ENCODE data around the gene SDCCAG8.
A peak's percentile ranks its signal among the peaks of the same experiment; 100 is the strongest.

SDCCAG8 gene

DNA sequence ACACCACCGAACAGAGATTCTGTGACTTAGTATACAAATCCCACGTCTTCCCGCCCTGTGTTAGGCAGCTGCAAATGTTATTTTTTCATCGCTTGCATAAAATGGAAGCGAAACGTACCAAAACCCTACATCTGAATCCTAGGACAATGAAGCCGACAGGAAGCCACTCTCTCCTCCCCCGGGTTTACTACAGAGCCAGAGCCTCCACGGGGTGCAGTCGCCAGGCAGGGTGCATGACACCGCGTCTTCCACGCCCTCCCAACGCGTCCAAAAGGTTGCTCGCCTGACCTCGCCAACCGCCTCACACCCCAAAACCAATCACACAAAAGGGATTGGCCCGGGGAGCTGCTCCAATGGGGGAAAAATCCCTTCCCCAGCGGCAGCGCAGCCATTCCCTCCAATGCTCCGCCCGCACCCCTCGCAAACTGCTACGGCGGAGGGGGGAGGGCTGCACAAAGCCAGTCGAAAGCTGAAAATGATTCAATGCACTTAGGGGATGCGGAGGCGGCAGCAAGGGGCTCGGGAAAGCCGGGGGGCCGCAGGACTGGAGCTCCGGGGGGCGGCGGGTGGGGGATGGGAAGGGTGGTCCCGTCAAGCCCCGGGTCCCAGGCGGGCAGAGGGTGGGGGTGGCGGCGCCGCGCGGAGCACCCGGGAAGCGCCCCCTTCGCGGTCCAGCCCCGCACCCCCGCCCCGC lies 1.5 kb upstream of the SDCCAG8 start:
- peak; percentile 83 for DNase-seq

DNA sequence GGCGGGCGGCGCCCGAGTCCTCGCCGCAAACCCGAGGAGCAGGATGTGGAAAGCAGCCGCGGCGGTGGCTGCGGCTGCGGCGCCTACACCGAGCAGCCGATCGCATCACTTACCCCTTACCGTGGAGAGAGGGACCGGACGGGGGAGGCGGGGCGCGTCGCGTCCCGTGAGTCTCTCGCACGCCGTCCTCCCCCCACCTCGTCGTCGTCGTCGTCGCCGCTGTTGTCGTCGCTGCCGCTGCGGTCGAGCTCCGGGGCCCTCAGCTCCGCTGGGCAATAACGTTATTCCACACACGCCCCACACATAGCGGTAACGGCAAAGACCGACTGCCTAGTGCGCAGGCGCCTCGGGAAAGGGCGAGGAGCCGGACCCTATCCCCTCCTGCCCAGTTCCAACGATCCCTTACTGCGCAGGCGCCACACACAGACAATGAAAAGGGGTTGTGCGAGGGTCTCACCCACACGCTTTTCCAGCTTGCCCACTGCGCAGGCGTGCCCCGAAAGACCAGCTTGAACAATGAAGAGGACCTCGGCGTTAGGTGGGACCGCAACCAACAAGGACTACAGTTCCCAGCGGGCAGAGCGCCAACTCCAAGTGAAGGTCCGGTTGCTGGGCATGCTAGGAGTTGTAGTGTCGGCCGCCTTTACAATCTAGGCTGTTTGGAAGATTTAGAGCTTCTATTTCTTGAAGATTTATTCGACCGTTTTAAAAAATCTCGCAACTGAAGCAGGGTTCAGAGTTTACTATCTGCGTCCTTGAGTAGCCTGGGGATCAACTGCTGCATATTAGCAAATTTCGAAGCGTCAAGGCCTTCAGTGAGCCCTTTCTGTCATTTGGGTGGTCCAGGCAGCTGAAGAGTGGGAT lies 682 bp upstream of the SDCCAG8 start, which contains the start of gene CEP170:
Gene CEP170 (minus strand): TSS at position 355 of the 864 bp plus-strand sequence. CDS start 30,001 bp downstream, outside the sequence.
- peak; percentile 97 for DNase-seq

DNA sequence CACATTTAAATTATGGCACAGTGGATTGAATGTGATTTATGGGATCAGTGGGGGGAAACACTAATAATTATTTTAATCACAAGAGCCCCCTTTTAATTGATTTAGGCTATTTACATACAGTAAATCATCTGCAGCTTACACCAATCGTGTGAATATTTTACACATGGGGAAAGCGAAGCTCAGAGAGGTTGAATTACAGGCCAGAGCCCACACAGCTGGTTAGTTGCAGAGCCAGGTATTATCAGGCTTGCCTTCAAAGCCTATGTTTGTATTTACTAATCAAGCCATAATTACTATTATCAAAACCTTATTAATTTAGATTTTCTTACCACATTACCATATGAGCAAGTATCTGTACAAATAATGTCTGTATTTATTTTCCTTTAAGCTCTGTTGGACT lies 749 bp downstream of the SDCCAG8 start:
- DNase-seq = peak; percentile 7

DNA sequence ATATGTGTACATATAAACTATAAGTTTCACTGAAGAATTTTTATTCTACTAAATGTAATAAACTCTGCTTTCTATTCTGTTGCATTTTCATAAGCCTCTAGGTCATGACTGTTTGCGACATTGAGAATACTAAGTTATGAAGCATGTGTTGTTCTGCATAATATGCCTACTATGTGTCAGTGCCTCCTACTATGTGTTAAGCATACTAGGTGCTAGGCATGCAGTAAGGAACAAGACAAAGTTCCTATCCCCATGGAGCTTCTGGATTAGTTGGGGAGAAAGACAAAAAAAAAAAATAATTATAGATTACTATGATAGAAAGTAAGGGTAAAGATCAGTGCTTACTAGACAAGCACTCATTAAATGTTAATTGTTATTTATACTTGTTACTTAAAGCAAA lies 1.3 kb downstream of the SDCCAG8 start:
- DNase-seq = no peak

DNA sequence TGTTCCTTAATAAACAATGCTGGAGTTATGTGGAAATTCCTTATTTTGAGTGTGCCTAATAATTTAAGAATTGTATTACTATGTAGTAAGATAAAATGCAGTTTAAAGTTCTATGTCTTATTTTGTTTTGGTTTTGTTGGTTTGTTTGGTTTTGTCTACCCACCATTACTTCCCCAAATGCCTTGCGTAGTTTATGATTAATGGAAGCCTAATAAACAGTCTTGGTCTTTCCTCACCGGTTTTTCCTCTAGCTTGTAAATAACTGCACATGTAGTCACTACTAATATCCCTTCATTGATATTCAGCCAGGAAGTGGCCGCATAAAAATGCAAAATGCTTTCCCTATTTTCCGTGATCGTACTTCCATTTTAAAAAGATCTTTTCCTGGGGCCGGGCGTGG lies 2.9 kb downstream of the SDCCAG8 start:
- DNase-seq = no peak

DNA sequence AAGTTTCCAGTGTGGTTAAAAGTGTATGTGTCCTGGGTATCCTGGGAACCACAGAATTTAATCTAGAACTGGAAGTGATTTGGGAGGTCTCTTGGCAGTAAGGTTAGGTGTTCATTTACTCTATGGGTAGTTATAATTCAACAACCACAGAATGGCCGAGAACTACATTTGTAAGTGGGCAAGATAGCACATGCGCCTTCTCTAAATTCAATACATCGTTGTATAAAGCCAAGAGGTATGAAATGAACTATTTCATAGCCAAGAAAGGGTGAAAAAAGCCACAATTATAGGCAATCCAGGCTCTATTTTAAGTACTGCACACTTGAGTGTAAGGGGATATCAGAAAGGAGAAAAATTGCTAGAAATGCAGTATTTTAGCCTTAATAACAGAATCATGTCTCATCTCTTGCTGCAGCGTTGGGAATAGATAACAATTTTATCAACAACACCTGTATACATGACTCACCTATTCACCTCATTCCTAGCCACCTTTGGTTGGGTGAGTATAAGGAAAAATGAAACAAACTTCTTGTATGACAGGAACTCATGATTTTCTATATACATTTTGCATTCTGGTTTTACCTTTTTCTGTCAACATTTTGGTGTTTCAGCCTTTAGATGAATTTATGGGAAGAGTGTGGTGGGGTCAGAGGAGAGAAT lies 4.5 kb downstream of the SDCCAG8 start:
- no peak for DNase-seq

DNA sequence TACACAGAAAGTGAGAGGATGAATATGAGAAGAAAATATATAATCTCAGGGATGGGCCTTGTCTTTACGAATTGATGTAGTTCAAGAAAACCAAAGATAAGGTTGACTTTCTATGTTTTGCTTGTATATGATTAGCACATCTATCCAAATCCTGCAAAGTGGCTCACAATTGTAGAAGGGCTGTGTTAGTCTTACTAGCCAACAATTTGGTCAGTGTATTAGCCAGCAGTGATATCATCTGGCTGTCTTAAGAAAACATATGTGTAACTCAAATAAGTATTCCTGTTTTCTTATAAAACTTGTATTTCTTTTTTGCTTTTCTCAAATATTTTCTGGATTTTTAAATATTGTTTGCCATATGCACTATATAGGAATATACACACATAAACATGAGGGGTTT lies 5.5 kb downstream of the SDCCAG8 start:
- no peak for DNase-seq

DNA sequence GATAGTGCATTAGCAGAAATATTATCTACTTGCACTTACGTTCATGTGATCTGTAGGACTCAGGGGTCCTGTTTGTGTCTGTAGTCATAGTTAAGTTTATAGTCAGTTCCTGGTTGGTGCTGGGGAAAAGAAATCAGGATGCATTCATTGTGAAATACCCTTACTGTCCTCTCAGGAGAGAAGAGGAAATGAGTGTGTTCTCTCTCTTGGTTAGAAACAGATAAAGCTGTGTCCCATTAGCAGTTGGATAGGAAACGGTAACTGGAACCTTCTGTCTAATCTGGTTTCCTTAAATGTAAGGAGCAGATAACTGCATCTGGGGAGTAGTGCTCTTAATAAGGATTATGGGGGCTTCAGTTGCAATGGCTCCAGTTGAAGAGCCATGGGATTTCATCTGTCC lies 8.9 kb downstream of the SDCCAG8 start:
- DNase-seq = no peak

DNA sequence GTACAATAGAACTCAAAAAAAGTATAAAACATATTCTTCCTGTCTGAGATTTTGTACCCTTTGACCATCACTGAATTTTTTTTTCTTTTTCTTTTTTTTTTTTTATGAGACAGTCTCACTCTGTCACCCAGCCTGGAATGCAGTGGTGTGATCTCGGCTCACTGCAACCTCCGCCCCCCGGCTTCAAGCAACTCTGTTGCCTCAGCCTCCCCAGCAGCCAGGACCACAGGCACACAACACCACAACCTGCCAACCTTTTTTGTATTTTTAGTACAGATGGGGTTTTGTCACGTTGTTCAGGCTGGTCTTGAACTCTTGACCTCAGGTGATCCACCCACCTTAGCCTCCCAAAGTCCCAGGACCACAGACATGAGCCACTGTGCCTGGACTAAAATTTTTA lies 10.4 kb downstream of the SDCCAG8 start:
- no peak for DNase-seq

DNA sequence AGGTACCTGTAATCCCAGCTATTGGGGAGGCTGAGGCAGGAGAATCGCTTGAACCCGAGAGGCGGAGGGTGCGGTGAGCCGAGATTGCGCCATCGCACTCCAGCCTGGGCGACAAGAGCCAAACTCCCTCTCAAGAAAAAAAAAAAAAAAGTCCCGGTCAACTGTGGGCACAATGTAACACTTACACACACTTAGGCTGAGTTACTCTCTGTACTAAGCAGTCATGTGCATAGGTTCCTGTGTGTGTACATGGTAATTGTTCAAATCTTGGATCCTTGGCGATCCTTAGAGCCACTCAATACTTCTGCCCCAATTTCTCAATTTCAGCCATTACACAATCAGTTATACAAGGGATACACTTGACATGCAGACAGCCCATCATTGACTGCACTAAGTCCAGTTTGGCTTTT lies 11.6 kb downstream of the SDCCAG8 start:
- DNase-seq = no peak

DNA sequence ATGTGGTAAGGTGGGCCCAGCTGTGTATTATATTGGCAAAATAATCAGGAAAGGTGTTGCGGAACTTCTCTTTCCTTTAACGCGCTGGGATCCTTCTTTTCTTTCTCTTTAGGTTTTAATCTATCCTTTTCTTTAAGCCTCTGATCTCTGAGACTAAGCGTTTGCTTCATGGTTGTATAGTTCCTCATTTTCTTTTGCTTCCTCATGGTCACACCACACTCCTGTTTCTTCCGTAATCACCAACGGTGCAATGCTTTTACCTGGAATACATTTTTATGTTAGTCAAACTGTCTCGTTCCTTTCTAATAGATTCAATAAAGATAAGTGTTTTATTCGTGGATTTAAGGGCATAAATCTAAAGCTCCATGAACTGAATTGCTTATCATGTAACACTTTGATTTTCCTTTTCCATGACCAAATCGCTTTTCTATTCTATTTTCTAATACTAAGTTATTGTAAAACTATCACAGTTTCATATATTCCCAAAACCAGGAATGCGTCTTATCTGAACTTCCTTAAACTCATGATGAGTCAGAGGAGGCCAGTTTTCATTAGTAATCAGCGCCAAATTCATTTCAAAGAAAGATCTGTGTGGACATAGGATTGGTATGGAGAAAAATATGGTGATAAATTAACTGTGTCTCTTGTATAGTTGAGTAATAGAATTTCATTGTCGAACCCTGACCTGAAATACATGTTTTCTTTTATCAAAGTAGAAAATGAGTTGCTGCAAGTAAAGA lies 12.2 kb downstream of the SDCCAG8 start:
- no peak for DNase-seq

DNA sequence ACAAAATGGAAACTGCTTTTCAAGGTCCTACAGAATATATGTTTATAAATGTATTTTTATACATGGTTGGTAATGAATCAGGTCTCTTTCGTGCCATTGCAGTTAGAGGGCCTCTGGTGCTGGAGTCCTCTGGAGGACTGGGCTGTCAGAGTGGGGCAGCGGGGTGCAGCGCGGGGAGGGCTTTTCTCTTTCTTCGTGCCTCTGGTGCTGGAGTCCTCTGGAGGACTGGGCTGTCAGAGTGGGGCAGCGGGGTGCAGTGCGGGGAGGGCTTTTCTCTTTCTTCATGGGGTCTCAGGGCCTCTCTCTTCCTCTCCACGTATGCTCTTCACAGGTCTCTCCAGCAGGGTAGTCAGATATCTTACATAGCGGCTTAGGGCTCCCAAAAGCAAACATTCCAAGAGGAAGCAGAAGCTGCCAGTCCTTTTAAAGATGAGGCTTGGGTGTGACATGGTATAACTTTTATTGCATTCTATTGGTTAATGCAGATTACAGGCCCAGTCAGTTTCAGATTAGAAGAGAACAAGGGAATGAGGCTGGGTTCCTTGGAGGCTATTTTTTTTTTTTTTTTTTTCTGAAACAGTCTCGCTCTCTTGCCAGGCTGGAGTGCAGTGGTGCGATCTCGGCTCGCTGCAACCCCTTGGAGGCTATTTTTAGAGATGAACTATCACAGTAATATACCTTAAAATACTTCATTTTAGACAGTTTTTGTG lies 13.1 kb downstream of the SDCCAG8 start:
- no peak for DNase-seq

DNA sequence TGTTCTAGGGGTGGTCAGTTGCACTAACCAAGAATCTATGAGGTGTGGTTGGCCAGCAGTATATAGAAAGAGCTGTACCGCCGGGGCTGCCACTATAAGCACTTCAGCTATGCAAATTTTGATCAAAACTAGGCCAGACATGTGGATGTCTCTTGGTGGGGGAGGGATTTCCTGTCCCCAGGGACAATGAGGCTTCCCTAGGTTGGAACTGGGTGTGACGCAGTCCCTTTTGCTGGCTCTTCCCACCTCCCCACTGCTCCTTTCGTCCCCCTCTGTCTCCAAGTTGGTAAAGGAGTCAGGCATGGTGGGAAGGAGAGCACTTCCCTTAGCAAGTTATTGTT lies 13.6 kb downstream of the SDCCAG8 start:
- DNase-seq = no peak

DNA sequence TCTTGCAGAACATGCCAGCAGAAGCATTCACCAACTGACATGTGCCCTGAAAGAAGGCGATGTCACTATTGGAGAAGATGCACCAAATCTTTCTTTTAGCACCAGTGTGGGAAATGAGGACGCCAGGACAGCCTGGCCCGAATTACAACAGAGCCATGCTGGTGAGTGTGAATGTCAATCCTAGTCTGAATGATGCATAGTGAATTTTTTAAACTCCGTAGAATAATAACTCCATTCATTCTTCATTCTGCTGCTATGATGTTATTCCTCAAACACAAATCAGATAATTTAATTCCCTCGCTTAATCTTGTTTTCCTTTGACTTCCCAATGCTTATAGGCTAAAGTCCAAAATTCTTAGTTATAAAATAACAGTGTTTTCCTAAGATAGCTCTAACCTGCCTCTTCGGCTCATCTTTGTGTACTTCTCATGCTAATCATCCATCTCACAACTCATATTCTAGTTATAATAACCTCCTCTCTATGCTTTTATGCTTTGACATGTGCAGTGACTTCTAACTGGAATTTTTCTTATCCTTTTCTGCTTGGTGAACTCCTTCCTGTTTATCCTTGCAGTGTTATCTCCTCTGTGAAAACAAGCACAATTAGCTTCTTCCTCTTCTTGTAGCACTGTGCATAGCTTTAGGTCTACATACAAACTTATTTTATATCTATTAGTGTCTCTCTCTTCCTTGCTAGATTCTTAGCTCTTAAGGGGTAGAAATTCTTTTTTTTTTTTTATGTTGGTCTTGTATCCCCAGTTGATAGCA lies 14.4 kb downstream of the SDCCAG8 start:
- DNase-seq = no peak

DNA sequence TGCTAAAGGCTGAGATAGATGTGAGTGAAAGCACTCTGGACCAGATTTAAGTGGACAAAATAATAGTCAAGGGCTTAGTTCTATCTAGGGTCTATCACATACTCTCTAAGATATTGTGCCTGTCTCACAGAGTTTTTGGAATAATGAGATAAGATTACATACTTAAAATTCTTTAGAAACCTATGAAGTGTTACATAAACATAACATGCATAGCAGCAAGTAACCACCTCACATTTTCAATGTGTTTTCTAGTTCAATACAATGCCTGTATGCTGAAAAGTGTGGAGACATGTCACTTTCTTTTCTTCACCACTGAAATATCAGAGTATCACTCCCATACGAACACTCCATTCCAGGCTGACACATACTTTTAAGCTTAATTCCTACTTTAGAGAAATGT lies 16.2 kb downstream of the SDCCAG8 start:
- no peak for DNase-seq

DNA sequence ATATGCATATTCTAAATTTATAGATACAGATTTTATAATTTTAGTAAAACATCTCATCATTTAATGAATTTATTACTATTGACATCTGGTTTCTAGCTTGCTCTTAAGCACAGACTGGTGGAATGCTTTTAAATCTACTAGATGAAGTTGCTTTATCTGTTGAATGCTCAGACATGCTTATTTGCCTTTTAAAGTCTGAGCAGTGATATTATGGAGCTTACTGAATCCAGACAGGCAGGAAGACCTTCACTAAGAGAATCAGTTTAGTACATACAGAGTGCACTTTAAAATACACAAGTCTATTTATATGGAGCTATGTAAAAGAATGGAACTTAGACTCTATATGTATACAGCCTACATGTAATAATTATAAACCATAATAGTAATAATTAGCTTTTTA lies 16.6 kb downstream of the SDCCAG8 start:
- DNase-seq = no peak

DNA sequence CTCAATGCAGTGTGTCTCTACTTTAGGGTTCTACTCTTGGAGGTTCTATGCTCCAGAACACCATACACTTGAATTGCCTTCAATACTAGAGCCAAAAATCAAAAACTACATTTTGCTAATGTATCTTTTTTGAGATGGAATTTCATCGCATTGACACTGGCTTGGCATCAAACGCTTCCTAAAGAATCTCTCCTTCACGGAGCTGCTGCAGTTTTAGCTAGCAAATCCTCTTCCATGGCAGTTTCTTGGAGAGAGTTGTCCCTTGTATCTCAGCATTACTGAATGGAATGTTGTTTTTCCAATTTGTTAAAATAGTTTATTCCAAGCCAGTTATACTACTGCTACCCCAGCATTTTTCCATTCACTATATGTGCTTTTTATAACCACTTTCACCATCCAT lies 17.7 kb downstream of the SDCCAG8 start:
- DNase-seq = no peak

DNA sequence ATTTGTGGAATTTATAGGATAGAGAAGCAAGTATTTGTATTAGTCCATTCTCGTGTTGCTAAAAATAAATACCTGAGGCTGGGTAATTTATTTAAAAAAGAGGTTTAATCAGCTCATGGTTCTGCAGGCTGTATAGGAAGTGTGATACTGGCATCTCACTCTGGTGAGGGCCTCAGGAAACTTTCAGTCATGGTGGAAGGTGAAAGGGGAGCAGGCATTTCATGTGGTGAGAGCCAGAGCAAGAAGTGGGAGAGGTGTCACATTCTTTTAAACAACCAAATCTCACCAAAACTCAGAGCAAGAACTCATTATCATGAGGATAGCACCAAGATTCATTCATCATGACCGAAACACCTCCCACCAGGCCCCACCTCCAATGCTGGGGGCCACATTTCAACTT lies 18.1 kb downstream of the SDCCAG8 start:
- no peak for DNase-seq

DNA sequence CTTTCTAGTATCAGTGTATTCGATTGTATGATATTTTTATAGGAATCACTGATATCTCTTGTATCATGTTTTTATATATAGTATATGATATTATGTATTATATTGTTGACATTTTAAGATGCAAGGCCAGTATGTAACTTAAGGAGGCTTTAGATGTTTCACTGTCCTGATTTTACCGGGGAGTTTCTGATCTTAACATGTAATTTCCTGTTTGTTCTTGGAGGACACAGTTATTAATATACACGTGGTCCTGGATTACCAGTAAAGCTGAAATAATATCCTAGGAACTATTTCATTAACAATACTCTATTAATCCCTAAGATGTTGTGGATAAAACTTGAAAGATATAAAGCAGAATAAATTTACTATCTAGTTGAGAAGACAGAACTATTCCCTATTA lies 19.5 kb downstream of the SDCCAG8 start:
- DNase-seq = no peak

DNA sequence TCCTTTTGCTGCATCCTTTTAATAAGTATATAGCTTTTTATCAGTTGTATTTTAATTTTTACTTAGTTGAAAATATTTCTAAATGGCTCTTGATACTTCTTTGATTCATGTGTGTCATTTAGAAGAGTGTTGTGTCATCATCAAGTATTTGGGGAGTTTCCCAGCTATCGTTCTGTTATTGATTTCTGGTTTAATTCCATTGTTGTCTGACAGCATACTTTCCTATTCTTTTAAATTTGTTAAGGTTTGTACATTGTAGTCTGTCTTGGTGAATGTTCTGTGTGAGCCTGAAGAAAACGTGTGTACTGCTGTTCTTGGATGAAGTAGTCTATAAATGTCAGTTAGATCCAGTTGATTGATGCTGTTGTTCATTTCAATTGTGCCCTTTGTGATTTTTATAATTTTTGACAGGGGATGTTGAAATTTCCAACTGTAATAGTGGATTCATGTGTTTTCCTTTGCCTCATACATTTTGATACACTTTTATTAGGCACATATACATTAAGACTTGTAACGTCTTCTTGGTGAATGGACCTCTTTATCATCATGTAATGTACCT lies 24.8 kb downstream of the SDCCAG8 start:
- no peak for DNase-seq

DNA sequence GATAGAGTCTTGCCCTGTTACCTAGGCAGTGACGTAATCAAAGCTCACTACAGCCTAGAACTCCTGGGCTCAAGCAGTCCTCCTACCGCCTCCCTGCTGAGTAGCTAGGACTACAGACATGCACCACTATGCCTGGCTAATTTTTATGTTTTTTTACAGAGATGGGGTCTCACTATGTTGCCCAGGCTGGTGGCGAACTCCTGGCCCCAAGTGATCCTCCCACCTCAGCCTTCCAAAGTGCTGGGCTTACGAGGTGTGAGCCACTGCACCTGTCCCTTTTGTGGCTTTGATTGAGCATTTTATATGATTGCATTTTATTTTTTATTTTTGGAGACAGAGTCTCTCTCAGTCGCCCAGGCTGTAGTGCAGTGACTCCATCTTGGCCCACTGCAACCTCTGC lies 25.8 kb downstream of the SDCCAG8 start:
- DNase-seq = no peak

All from right kidney (tissue), 1 donor.